DOHH2 (cell line): Measurements from ENCODE around the gene YWHAH.

Experiments used
- H3F3A ChIP-seq: fragments of 200-600 bp; sonication (generic), shearing (Covaris generic); 2 replicates; pipeline ENCODE4 v1.6.0; 2016; ENCODE audit warnings: antibody characterized with exemption, mild to moderate bottlenecking; ENCODE audit not compliant: control insufficient read depth, insufficient read depth
- H3K27ac ChIP-seq: fragments of 200-600 bp; sonication (generic); 2 replicates; pipeline ENCODE4 v1.5.1; 2014; ENCODE audit warnings: low read depth, mild to moderate bottlenecking, low read length, moderate library complexity
- H3K27me3 ChIP-seq: fragments of 200-600 bp; sonication (generic); 2 replicates; pipeline ENCODE4 v1.6.1; 2014; ENCODE audit warnings: mild to moderate bottlenecking, low read length, mixed read lengths; ENCODE audit not compliant: control insufficient read depth
- H3K36me3 ChIP-seq: fragments of 200-600 bp; sonication (generic); 2 replicates; pipeline ENCODE4 v1.6.1; 2014; ENCODE audit warnings: mild to moderate bottlenecking, low read length, moderate library complexity, mixed read lengths; ENCODE audit not compliant: control insufficient read depth
- H3K4me1 ChIP-seq: fragments of 200-600 bp; sonication (generic); 2 replicates; pipeline ENCODE4 v1.6.1; 2014; ENCODE audit warnings: mild to moderate bottlenecking, low read length, mixed read lengths; ENCODE audit not compliant: control insufficient read depth
- H3K4me2 ChIP-seq: fragments of 200-600 bp; sonication (generic); 2 replicates; pipeline ENCODE4 v1.6.0; 2014; ENCODE audit warnings: mild to moderate bottlenecking, low read length, moderate library complexity
- H3K4me3 ChIP-seq: fragments of 200-600 bp; sonication (generic); 2 replicates; pipeline ENCODE4 v1.5.1; 2014; ENCODE audit warnings: mild to moderate bottlenecking, low read length, mixed read lengths
- H3K79me2 ChIP-seq: fragments of 200-600 bp; sonication (generic); 2 replicates; pipeline ENCODE4 v1.6.1; 2014; ENCODE audit warnings: mild to moderate bottlenecking, low read length, mixed read lengths; ENCODE audit not compliant: control insufficient read depth
- H3K9me2 ChIP-seq: fragments of 200-600 bp; sonication (generic); replicated peaks from 2 replicates; pipeline ENCODE4 v1.6.1; 2014; ENCODE audit warnings: mild to moderate bottlenecking, low read length, mixed read lengths; ENCODE audit not compliant: control insufficient read depth
- H3K9me3 ChIP-seq: fragments of 200-600 bp; sonication (generic); 2 replicates; pipeline ENCODE4 v1.6.1; 2014; ENCODE audit warnings: antibody characterized with exemption, low read length, mixed read lengths; ENCODE audit not compliant: control insufficient read depth, insufficient read depth
- H4K20me1 ChIP-seq: fragments of 200-600 bp; sonication (generic); 2 replicates; pipeline ENCODE4 v1.6.0; 2014; ENCODE audit warnings: low read depth, mild to moderate bottlenecking, antibody characterized with exemption, low read length, moderate library complexity; ENCODE audit not compliant: control insufficient read depth, insufficient read depth
- EZH2phosphoT487 ChIP-seq: fragments of 200-600 bp; sonication (generic); IDR thresholded peaks from 2 replicates; pipeline ENCODE4 v1.6.1; 2017; ENCODE audit warnings: borderline replicate concordance, mild to moderate bottlenecking, antibody characterized with exemption, low read length, moderate library complexity, mixed read lengths
- TF ChIP-seq, protein P1 (sequence below): fragments of 200-600 bp; sonication (generic); IDR thresholded peaks from one replicate; pipeline ENCODE4 v1.5.1; 2014; ENCODE audit warnings: antibody characterized with exemption, mild to moderate bottlenecking, low read depth, low read length; ENCODE audit not compliant: poor library complexity, severe bottlenecking

Gene YWHAH

DNA sequence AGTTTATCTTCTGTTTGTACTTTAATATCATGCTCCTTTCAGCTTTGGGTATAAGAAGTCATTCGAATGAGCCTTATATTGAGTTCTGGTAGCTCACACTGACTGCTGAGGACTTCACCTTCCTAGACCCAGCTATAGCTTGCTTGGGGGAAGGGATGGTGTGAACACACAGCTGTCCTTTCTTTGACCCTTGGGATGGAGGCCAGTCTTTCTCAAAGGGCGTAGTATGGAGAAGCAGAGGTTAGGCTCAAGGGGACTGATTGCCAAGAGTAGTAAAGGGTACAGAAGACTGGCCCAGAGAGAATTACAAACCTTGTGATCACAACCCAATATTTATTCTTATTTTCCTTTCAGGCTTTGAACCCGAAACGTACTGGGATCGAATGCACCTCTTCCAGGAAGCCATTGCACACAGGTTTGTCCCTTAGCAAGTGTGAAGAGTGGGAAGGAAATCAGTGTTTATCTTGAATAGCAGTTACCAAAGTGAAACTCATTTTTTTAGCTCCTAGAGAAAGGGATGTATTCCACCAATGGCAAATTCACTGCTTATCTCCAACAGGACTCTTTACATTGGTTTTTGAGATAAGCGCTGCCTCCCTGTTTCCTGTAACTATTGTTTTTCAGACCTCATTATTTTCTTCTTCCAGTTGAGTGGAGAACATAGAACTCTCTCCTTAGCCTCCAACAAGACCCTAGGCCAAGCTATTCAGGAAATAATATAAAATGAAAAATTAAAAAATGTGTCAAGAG lies 42.8 kb upstream of the YWHAH start:
- Histone ChIP-seq H3K4me1 (no peaks in the 10 kb centered on the region), H3K4me2 (no peak overlapping the region), H3K79me2 (no peaks in the 10 kb centered on the region), H3K9me3 (no peaks in the 10 kb centered on the region), H3K27ac (no peak overlapping the region), H3F3A (no peaks in the 10 kb centered on the region), H3K27me3 (no peaks in the 10 kb centered on the region), H3K4me3 (no peak overlapping the region), H4K20me1 (no peaks in the 10 kb centered on the region), H3K9me2 (no peaks in the 10 kb centered on the region), H3K36me3 (peaks cover 46% of the 10 kb centered on the region)
- TF ChIP-seq EZH2phosphoT487, result no peak
- TF ChIP-seq, protein P1, sequence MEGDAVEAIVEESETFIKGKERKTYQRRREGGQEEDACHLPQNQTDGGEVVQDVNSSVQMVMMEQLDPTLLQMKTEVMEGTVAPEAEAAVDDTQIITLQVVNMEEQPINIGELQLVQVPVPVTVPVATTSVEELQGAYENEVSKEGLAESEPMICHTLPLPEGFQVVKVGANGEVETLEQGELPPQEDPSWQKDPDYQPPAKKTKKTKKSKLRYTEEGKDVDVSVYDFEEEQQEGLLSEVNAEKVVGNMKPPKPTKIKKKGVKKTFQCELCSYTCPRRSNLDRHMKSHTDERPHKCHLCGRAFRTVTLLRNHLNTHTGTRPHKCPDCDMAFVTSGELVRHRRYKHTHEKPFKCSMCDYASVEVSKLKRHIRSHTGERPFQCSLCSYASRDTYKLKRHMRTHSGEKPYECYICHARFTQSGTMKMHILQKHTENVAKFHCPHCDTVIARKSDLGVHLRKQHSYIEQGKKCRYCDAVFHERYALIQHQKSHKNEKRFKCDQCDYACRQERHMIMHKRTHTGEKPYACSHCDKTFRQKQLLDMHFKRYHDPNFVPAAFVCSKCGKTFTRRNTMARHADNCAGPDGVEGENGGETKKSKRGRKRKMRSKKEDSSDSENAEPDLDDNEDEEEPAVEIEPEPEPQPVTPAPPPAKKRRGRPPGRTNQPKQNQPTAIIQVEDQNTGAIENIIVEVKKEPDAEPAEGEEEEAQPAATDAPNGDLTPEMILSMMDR, result no peak

DNA sequence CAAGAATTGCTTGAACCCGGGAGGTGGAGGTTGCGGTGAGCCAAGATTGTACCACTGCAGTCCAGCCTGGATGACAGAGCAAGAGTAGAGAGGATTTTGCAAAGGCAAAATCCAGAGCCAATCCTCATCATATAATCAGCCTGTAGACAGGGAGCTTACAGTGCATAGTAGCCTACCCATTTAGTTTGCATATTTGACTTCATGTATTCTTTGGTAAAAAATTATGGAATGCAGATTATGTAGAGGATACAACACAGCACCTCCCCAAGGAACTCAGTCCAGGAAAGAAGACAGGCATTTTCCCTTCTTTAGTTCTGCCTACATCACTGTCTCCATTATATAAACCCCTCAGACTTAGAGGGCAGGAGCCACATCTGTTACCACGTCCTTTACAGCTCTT lies 39.7 kb upstream of the YWHAH start:
- Histone ChIP-seq H3K27me3 (no peaks in the 10 kb centered on the region), H3K4me1 (no peaks in the 10 kb centered on the region), H4K20me1 (no peaks in the 10 kb centered on the region), H3F3A (no peaks in the 10 kb centered on the region), H3K27ac (no peak overlapping the region), H3K4me3 (no peak overlapping the region), H3K4me2 (no peak overlapping the region), H3K9me3 (no peaks in the 10 kb centered on the region), H3K79me2 (no peaks in the 10 kb centered on the region), H3K36me3 (peaks cover 28% of the 10 kb centered on the region), H3K9me2 (no peaks in the 10 kb centered on the region)
- TF ChIP-seq EZH2phosphoT487, result no peak
- TF ChIP-seq, protein P1, result no peak

DNA sequence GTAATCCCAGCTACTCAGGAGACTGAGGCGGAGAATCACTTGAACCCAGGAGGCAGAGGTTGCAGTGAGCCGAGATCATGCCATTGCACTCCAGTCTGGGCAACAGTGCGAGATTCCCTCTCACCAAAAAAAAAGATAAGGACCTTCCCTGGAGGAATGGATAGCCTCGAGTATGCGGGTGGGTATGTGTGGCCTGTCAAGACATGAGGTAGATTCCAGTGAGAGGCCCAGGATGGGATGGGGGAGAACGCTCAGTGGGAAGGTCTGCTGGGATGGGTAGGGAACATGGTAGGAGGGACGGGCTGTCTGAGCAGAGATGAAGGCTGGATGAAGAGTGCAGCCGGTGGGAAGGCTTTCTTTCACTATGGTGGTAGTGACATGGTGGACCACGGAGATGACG lies 39.0 kb upstream of the YWHAH start:
- Histone ChIP-seq H4K20me1 (no peaks in the 10 kb centered on the region), H3K4me1 (no peaks in the 10 kb centered on the region), H3F3A (no peaks in the 10 kb centered on the region), H3K4me3 (no peak overlapping the region), H3K9me2 (no peaks in the 10 kb centered on the region), H3K27ac (no peak overlapping the region), H3K4me2 (no peak overlapping the region), H3K36me3 (peaks cover 31% of the 10 kb centered on the region), H3K27me3 (no peaks in the 10 kb centered on the region), H3K9me3 (no peaks in the 10 kb centered on the region), H3K79me2 (no peaks in the 10 kb centered on the region)
- TF ChIP-seq, protein P1, result no peak
- no peak for TF ChIP-seq EZH2phosphoT487
